ENCODE results near the gene BBLN.

DNA sequence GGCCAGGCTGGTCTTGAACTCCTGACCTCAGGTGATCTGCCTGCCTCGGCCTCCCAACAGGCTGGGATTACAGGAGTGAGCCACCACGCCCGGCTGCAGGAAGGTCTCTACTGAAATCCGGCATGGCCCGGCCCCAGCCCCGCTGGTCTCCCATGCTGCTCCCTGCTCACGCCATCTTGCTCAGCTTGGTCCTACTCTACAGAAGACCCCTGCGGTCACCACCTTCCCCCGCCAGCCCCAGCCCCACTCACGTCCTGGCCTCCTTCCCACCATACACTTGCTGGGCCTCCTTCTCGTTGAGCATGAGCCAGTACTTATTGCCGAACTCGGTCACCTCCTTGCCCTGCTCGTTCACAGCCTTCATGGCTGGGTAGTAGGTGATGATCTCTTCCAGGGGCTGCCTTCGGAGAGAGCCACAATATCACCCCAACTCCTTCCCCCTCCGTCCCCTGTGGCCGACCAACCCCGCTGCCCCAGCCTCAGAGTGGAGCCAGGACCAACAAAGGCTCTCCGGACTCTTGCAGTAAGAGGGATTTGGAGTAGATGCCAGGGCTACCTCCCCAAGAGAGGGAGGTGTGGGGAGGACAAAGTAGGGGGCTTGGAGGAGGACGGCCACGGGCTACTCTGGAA is 36.5 kb upstream of the BBLN start:
- TF ChIP-seq POLR2A (IDR thresholded peaks at IDR 0.05), result no peak
- TF ChIP-seq, protein P1, sequence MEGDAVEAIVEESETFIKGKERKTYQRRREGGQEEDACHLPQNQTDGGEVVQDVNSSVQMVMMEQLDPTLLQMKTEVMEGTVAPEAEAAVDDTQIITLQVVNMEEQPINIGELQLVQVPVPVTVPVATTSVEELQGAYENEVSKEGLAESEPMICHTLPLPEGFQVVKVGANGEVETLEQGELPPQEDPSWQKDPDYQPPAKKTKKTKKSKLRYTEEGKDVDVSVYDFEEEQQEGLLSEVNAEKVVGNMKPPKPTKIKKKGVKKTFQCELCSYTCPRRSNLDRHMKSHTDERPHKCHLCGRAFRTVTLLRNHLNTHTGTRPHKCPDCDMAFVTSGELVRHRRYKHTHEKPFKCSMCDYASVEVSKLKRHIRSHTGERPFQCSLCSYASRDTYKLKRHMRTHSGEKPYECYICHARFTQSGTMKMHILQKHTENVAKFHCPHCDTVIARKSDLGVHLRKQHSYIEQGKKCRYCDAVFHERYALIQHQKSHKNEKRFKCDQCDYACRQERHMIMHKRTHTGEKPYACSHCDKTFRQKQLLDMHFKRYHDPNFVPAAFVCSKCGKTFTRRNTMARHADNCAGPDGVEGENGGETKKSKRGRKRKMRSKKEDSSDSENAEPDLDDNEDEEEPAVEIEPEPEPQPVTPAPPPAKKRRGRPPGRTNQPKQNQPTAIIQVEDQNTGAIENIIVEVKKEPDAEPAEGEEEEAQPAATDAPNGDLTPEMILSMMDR (IDR thresholded peaks at IDR 0.05 in 4 of 5, conservative IDR thresholded peaks at IDR 0.05 in 1 of 5), result no peak
